ENCODE results near the gene TCEAL2.
A peak's percentile ranks its signal among the peaks of the same experiment; 100 is the strongest.
"Not testable (repeated sequence)": the region's sequence is repeated elsewhere in the genome, so short reads cannot be mapped to it uniquely, and the experiment has no call there.

TCEAL2 gene

DNA sequence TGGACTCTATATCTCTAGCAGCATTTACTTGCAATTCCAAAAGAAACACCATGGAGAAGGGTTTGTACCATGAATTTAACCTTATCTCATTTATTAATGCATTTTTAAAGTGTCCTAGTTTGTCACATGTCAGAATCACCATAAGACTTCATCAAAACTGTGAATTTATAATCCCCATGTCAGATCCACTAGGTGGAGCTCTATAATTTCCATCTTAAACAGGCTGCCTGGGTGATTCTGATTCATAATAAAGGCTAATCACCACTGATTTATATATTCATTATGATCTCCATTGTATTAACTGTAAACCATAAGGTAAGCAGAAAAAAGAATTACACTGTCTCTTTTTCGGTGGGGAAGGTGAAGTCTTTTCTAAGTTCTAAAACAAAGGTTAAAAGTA is 4.0 kb downstream of the TCEAL2 start:
- TF ChIP-seq, protein P1, sequence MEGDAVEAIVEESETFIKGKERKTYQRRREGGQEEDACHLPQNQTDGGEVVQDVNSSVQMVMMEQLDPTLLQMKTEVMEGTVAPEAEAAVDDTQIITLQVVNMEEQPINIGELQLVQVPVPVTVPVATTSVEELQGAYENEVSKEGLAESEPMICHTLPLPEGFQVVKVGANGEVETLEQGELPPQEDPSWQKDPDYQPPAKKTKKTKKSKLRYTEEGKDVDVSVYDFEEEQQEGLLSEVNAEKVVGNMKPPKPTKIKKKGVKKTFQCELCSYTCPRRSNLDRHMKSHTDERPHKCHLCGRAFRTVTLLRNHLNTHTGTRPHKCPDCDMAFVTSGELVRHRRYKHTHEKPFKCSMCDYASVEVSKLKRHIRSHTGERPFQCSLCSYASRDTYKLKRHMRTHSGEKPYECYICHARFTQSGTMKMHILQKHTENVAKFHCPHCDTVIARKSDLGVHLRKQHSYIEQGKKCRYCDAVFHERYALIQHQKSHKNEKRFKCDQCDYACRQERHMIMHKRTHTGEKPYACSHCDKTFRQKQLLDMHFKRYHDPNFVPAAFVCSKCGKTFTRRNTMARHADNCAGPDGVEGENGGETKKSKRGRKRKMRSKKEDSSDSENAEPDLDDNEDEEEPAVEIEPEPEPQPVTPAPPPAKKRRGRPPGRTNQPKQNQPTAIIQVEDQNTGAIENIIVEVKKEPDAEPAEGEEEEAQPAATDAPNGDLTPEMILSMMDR (IDR thresholded peaks at IDR 0.05; ENCODE audit: control insufficient read depth, extremely low read depth, insufficient read depth): peak; percentile 37; the same call in 1 of the 2 replicates
- no peak for DNase-seq (ENCODE audit: low read depth)

DNA sequence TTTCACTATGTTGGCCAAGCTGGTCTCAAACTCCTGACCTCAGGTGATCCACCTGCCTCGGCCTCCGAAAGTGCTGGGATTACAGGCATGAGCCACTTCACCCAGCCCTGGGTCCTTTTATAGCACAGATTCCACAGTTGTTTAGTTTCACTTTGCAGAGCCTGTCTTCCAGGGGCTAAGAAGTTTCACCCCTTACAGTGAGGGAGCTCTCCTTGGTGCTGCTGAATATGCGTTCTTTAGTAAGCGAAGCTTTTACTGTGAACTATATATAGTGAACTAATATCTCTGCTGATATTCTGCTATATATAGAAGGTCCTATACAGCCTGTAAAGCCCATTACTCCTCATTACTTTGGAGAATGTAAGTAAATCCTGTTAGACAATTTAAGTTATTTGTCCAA is 12.6 kb downstream of the TCEAL2 start:
- no peak for DNase-seq (ENCODE audit: low read depth)
- no peak overlapping the region for H3K4me3 ChIP-seq (ENCODE audit: low read depth, low read length)
- TF ChIP-seq, protein P1 (IDR thresholded peaks at IDR 0.05; ENCODE audit: control insufficient read depth, extremely low read depth, insufficient read depth): no peak

More for the DNA sequence above, 4.0 kb downstream of the TCEAL2 start:
- H3K4me3 ChIP-seq (ENCODE audit: low read depth, low read length): no peak overlapping the region

DNA sequence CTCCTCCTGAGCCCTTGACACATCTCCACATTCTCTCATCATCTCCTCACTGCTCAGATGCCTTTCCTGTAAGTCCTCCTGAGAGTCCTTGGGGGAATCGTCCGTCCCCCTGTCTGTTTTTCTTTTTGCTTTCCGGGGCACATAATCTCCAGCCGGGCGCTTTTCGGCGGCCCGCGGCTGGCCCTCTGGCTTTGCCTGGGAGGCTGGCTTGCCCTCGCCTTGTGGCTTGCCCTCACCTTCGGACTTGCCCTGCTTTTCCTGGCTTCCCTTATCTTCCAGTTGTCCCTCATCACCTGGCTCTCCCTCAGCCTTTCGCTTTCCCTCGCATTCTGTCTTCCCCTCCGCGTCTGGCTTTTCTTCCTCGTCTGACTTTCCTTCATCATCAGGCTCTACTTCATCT is 15.4 kb downstream of the TCEAL2 start:
- DNase-seq (ENCODE audit: low read depth); H3K4me3 ChIP-seq (ENCODE audit: low read depth, low read length): not testable (repeated sequence)

DNA sequence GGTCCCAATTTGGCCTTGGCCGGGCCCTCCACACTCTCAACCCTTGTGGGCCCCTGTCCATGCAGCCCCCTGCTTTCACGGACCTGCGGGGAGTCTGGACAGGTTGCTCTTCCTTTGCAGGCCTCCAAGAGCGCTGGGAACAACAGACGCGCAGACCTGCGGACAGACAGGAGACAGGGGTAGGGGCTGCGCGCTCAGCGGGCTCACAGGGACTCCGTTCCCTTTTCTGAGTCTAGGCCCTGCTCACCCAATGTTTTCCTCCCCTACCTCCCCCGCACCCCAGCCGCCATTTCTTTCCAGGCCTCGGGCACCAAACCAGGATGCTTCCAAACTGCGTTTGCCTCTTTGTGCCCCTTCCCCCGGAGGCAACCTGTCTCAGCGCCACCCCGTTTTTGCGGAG is 16.2 kb downstream of the TCEAL2 start:
- not testable (repeated sequence) for DNase-seq (ENCODE audit: low read depth); H3K4me3 ChIP-seq (ENCODE audit: low read depth, low read length)

DNA sequence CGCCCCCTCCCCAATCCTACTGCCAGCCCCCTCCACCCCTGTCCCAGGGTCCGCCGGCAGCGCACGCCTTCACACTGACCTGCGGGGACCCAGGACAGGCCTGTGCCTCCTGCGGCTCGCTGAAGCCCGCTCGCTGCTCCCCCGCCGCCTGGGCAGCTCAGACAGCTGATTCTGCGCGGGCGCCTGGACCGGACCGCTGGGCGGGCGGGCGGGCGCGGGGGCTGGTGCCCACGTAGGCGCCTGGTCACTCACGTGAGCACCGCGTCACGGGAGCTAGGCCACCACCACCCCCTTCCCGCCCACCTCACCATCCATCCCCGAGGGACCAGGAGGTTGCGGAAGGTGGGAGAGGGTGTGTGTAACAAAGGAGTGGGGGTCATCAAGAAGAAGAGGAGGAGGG is 16.8 kb downstream of the TCEAL2 start, which contains the start of gene TCEAL6:
Gene TCEAL6, minus strand, starts transcription at position 208 of the 400 bp plus-strand sequence.
- not testable (repeated sequence) for DNase-seq (ENCODE audit: low read depth); H3K4me3 ChIP-seq (ENCODE audit: low read depth, low read length)

DNA sequence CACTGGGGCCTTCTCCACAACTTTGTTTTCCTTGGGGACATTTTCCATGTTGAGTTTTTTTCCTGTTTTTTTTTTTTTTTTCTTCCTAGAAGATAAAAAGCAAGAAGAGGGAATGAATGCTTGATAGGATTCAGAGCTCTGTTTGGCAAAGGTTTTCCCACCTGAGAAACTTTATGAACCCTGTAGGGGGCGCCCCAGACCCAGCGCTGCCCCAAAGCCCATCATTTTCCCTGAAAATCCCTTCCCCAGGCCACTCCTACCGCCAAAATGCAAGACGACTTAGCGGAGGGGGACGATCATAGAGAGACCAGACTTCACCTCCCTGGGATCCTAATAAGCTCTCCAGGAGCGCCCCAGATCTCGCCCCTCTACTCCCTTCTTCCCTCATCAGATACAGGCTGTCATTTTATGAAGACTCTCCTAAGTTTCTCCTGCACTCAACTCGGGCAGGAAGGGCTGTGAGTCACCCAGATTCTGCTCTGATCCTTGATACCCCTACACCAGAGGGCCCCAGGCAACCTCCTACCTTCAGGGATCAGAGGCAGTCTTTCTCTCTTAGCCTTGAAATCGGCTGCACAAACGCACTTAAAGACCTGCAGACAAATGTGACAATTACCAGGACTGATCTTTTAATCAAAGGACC is 28.9 kb downstream of the TCEAL2 start:
- no peak for DNase-seq (ENCODE audit: low read depth)

DNA sequence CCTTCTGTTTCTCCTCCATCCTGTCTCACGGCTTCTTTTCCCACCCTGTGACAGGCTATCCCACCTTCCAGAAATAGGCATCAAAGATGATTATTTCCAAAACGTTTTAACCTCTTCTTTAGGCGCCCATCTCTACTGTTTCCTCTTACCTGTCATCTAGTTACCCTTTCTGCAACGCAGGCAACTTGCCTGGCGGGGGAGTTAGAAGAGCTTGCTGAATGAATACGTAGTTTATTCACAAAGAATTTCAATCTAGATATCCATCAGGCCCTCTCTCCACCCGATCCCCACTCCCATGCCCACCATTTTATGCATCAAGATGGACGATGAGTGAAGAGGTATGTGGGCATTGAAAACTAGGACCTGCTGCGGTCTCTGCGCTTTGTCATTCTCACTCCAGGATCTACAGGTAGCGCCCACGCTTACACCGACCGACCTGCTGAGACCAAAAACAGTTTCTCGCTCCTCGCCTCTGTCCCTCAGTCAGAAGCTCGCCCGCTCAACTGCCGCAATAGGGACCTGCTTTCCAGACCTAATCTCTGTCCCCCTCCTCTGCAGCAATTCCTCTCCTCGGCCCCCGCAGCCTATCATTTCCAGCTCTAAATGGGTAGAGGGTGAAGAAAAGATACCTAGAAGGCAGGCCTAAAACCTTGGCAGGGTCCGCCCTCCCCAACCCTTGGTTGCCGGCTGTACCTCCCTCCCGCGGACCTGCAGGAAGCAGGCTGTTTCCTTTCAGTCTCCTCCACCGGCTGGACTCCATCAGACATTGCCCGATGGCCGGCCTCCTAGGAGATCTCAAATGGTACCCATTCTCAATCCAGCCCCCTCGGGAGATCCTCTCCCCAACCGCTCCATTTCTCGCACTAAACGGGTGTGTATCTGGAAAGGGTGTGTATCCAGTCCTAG is 29.7 kb downstream of the TCEAL2 start:
- TF ChIP-seq, protein P1 (IDR thresholded peaks at IDR 0.05; ENCODE audit: control insufficient read depth, extremely low read depth, insufficient read depth): no peak
- peak overlapping the region; percentile 9; the same call in 1 of the 2 replicates for H3K4me3 ChIP-seq (ENCODE audit: low read depth, low read length)
- DNase-seq (ENCODE audit: low read depth): no peak

More for the DNA sequence above, 28.9 kb downstream of the TCEAL2 start:
- TF ChIP-seq, protein P1 (IDR thresholded peaks at IDR 0.05; ENCODE audit: control insufficient read depth, extremely low read depth, insufficient read depth): no peak
- no peak overlapping the region for H3K4me3 ChIP-seq (ENCODE audit: low read depth, low read length)

DNA sequence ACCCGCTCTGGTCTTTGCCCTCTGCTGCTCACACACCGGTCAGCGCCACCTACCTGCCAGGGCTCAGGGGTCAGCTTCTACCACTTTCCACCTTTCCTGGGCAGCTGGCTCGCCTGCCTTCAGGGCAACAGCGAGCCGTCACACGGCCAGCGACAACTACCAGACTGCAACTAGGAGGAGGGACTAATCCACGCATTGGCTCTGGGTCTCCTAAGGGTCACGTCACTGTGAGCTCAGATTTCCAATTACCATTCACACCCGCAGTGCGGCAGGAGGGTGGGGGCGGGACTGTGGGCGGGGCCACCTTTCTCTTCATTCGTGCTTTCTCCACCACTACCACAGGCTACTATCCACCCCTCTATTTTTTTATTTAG is 30.3 kb downstream of the TCEAL2 start, which contains the start of gene BEX5:
Gene BEX5, minus strand, starts transcription at position 172 of the 374 bp plus-strand sequence. CDS start 1,712 bp downstream, outside the sequence.
- peak; percentile 3 for DNase-seq (ENCODE audit: low read depth)
- H3K4me3 ChIP-seq (ENCODE audit: low read depth, low read length): peak within 1 kb of the TSS; percentile 9; the same call in 1 of the 2 replicates
- TF ChIP-seq, protein P1 (IDR thresholded peaks at IDR 0.05; ENCODE audit: control insufficient read depth, extremely low read depth, insufficient read depth): no peak
